Measurements from ENCODE around the gene SPOP.
"Not testable (repeated sequence)": the region's sequence is repeated elsewhere in the genome, so short reads cannot be mapped to it uniquely, and the experiment has no call there.

SPOP gene

DNA sequence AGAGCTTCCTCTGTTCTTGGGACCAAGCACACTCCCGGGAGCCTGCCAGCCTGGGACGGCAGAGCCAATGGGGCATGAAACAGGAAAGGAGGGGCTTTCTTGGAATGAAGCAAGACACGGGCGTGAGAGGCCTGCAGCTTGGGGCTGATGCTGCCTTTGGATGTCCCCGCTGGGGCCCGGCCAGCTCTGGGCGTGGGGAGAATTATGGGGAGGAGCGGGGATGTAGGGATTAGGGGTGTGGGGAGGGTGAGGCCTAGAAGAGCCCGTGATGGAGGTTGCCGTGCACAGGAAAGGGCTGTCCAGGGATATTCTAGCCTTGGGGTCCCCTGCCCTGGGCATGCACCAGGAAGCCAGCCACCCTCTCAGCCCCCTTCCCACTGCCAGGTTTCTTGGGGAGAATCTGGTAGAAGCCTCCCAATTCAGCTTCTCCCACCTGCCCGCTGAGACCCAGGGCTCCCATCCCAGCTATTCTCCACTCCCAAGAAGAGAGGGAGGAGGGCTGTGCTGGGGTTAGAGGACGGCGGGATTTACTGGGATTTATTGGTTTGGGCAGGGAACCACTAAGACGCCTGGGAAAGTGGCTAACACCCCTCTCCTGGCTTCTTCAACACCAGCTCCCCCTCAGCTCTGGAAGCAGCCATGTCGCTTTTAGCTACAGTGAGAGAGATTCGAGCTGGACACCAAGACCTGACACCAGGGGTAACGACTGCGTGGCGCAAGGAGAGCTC is 122.2 kb downstream of the SPOP start:
- no peak overlapping the region for H3K4me3 ChIP-seq (ENCODE audit: low read depth, low read length)
- CTCF ChIA-PET: interaction anchor here (0.7 to 10.6 kb wide), 63 partner anchors 12 to 442 kb away, joined by 3 to 376 read pairs (median 8); partner anchors contain the start of genes NXPH3, PHB1 and SLC35B1
- POLR2A ChIA-PET: no interaction called here
- DNase-seq (ENCODE audit: low read depth, low spot score): no peak
- TF ChIP-seq, protein P1, sequence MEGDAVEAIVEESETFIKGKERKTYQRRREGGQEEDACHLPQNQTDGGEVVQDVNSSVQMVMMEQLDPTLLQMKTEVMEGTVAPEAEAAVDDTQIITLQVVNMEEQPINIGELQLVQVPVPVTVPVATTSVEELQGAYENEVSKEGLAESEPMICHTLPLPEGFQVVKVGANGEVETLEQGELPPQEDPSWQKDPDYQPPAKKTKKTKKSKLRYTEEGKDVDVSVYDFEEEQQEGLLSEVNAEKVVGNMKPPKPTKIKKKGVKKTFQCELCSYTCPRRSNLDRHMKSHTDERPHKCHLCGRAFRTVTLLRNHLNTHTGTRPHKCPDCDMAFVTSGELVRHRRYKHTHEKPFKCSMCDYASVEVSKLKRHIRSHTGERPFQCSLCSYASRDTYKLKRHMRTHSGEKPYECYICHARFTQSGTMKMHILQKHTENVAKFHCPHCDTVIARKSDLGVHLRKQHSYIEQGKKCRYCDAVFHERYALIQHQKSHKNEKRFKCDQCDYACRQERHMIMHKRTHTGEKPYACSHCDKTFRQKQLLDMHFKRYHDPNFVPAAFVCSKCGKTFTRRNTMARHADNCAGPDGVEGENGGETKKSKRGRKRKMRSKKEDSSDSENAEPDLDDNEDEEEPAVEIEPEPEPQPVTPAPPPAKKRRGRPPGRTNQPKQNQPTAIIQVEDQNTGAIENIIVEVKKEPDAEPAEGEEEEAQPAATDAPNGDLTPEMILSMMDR (IDR thresholded peaks at IDR 0.05; ENCODE audit: insufficient read depth, low read length, missing control alignments): no peak

DNA sequence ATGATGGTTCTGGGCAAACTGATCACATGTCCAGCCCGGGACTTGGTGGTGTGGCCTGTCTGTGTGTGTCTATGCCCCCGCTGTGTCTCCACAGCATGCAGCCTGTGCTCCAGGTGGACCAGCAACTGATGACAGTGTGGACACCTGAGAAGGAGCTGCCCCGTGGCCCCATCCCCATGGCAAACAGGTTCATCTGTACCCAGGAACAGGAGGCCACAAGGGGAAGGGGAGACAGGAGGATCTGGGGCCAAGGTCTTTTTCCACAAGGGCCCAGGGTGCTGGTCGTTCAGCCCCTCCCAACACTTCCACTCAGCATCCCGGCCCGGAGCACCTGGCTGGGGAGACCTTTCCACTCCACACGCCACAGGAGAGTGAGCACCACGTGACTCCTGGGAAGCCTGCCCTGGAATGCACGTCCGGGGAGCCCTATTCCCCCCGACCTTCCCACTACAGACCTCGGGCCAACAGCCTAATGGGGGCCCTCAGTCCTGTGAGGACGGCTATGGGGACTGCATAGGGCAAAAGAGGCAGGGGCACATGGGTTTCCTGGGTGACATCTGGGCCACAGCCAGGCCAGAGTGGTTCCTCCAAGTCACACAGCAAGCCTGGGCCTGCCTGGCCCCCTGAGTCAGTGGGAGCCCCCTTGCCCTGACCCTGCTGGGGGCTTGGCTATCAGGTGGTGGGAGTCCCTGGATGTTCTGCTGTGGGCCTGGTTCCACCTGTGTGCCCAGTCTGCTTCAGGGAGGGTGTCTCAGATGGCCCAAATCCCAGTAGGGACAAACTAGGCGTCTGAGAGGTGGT is 123.0 kb downstream of the SPOP start:
- H3K4me3 ChIP-seq (ENCODE audit: low read depth, low read length): no peak overlapping the region
- POLR2A ChIA-PET: no interaction called here
- CTCF ChIA-PET: interaction anchor here (0.9 to 10.6 kb wide), 35 partner anchors 12 to 295 kb away, joined by 3 to 376 read pairs (median 10); partner anchors contain the start of genes NXPH3 and PHB1
- DNase-seq (ENCODE audit: low read depth, low spot score): no peak
- TF ChIP-seq, protein P1 (IDR thresholded peaks at IDR 0.05; ENCODE audit: insufficient read depth, low read length, missing control alignments): no peak

DNA sequence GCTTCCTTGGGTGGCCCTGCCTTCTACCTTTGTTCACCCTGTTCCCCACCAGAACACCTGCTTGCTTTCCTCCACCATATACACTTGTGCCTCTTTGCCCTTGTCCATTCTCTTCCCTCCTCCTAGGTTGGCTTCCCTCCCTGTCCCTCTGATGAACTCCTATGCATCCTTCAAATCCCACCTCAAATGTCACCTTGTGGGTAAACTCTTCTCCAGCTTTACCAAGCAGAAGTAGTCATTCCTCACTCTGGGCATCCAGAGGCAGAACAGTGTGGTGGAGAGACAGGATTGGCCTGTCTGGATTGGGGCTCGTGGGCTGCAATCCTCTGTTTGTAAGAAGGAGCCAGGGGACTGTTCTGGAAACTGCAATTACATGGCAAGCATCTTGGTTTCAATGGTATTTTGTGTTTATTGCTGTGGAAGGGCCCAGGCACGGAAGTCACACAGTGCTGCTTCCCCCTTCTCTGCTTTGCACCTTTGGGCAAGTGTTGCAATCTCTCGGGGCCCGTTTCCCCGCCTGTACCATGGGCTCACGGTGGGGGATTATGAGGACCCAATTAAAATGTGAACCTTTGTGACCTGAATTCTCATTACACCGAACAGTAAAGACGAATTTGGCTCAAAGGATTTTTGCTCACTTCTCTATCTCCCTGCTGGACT is 124.1 kb downstream of the SPOP start:
- CTCF ChIA-PET: interaction anchor here (0.9 to 10.6 kb wide), 8 partner anchors 14 to 152 kb away, joined by 3 to 376 read pairs (median 24); partner anchors contain the start of gene PHB1

DNA sequence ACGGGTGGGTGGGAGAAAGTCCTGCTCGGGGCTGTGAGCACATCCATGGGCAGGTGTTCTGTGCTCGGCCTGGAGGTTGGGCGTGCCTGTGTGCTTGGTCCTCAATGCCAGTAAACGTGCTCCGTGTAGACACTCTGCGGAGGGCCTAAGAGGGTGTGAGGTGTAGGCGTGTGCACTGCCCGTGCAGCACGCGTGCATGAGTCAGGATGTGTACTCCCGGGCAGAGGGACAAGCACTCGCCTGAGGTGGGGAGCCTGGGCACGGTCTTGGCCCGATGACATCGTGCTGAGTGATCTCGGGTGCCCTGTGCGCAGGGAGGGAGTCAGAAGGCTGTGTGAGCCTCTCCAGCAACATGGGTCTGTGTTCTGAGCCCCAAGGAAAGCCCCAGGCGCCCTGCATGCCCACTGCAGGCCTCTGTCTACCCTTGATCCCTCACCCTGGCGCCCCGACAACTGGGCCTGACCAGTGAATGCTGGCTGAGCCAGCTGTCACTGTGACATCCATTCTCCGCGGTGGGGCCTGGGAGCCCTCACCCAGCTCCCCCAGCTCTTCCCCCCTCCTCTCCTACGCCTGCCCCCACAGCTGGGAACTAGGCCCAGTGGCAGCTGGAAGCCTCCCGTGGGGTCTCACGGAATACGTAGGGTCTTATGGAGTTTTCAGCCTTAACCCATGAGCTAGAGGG is 125.7 kb downstream of the SPOP start:
- POLR2A ChIA-PET: interaction anchor here (0.7 kb wide), 1 partner anchor 845 kb away, joined by 5 read pairs; no protein-coding TSS in a partner anchor
- CTCF ChIA-PET: interaction anchor here (0.8 to 10.6 kb wide), 3 partner anchors 116 to 236 kb away, joined by 3 to 376 read pairs (median 210); partner anchors contain the start of gene PHB1
- no peak overlapping the region for H3K4me3 ChIP-seq (ENCODE audit: low read depth, low read length)
- no peak for DNase-seq (ENCODE audit: low read depth, low spot score)
- TF ChIP-seq, protein P1 (IDR thresholded peaks at IDR 0.05; ENCODE audit: insufficient read depth, low read length, missing control alignments): no peak

More for the DNA sequence above, 124.1 kb downstream of the SPOP start:
- TF ChIP-seq, protein P1 (IDR thresholded peaks at IDR 0.05; ENCODE audit: insufficient read depth, low read length, missing control alignments): no peak
- POLR2A ChIA-PET: no interaction called here
- H3K4me3 ChIP-seq (ENCODE audit: low read depth, low read length): no peak overlapping the region
- no peak for DNase-seq (ENCODE audit: low read depth, low spot score)

DNA sequence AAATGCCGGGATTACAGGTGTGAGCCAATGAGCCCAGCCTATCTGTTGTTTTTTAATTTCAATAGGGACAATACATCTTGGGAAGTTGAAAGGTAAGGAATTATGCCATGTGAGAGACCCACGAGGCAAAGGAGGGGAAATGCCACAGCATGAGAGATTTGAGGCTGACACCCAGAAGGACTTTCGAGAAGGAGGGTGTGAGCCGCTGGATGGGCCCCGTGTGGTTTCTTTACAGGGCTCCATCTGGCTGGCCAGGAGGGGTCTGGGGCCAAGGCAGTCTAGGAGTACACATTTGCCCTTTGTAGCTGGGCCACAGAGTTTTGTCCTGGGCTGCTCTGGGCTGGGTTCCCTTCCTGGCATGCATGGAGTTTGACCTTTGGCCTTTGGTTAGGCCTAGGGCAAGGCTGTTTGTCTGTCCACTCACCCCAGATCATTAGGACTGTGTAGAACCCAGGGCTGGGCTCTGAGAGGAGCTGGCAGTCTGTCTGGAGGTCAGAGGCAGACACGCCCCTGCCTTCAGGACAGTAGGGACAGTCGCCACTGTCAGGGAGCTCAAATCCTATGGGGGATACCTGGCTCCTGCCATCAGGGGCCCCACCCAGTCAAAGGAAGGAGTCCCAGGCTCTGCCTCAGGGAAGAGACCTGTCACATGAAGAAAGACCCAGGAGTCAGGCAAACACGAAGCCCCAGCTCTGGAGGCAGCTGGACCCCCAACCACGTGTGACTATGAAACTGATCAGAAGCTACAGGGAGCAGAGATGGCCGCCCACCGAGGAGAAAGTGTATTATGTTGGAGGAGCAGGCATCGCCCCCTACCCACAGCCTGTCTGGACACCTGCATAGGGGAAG is 126.5 kb downstream of the SPOP start:
- ChIA-PET POLR2A (no interaction called here), CTCF (interaction anchor here (0.8 to 10.6 kb wide), 3 partner anchors 115 to 235 kb away, joined by 3 to 376 read pairs (median 210); partner anchors contain the start of gene PHB1)
- no peak overlapping the region for H3K4me3 ChIP-seq (ENCODE audit: low read depth, low read length)
- TF ChIP-seq, protein P1 (IDR thresholded peaks at IDR 0.05; ENCODE audit: insufficient read depth, low read length, missing control alignments): no peak
- DNase-seq (ENCODE audit: low read depth, low spot score): no peak

DNA sequence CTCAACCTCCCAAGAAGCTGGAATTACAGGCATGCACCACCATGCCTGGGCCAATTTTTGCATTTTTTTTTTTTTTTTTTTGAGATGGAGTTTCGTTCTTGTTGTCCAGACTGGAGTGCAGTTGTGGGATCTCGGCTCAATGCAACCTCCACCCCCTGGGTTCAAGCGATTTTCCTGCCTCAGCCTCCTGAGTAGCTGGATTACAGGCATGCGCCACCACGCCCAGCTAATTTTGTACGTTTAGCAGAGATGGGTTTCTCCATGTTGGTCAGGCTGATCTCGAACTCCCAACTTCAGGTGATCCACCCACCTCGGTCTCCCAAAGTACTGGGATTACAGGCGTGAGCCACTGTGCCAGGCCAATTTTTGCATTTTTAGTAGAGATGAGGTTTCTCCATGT is 127.1 kb downstream of the SPOP start:
- POLR2A ChIA-PET; DNase-seq (ENCODE audit: low read depth, low spot score); H3K4me3 ChIP-seq (ENCODE audit: low read depth, low read length): not testable (repeated sequence)
- CTCF ChIA-PET: interaction anchor here (9.0 to 10.6 kb wide), 2 partner anchors 115 to 140 kb away, joined by 210 to 376 read pairs; partner anchors contain the start of gene PHB1

All from AG04449 (cell line).